HepG2 (cell line): ENCODE results near the gene ATXN2. TPM values are rescaled to one million over a fixed set of nuclear protein-coding genes. Genes with fewer than 3 reads are reported as not detected.

Experiments used
- AHR ChIP-seq: IDR thresholded peaks from 2 replicates; pipeline ENCODE4 v1.6.1; 2018; ENCODE audit warnings: missing genetic modification reagents, missing compliant biosample characterization
- GFI1 ChIP-seq: sonication (generic); formaldehyde crosslinking; IDR thresholded peaks from 2 replicates; pipeline ENCODE4 v1.5.0; 2020; ENCODE audit warnings: missing genetic modification reagents, mild to moderate bottlenecking, borderline replicate concordance
- HMGA1 ChIP-seq: sonication (generic); formaldehyde crosslinking; conservative IDR thresholded peaks from 2 replicates; pipeline ENCODE4 v1.4.0; 2020; ENCODE audit warnings: missing genetic modification reagents
- KDM5B ChIP-seq: sonication (generic); formaldehyde crosslinking; IDR thresholded peaks from 2 replicates; pipeline ENCODE4 v1.4.0; 2020; ENCODE audit warnings: missing genetic modification reagents, mild to moderate bottlenecking, borderline replicate concordance
- MIXL1 ChIP-seq: IDR thresholded peaks from 2 replicates; pipeline ENCODE4 v1.6.1; 2016
- TGIF2 ChIP-seq: IDR thresholded peaks from 2 replicates; pipeline ENCODE4 v1.6.1; 2016; ENCODE audit warnings: control low read depth, missing compliant biosample characterization
- TRAFD1 ChIP-seq: sonication (generic); formaldehyde crosslinking; IDR thresholded peaks from 2 replicates; pipeline ENCODE4 v1.5.1; 2020; ENCODE audit warnings: missing genetic modification reagents, mild to moderate bottlenecking, borderline replicate concordance
- U2AF2 ChIP-seq: fragments of 200-400 bp; formaldehyde crosslinking; IDR thresholded peaks from 2 replicates; pipeline ENCODE4 v1.6.1; 2017; ENCODE audit warnings: low read depth, mild to moderate bottlenecking, low read length
- UBTF ChIP-seq: sonication (generic); formaldehyde crosslinking; IDR thresholded peaks from 2 replicates; pipeline ENCODE4 v1.4.0; 2020; ENCODE audit warnings: mild to moderate bottlenecking, missing genetic modification reagents
- USF2 ChIP-seq, 2 experiments: sonication (generic) in 1 of 2; formaldehyde crosslinking in 1 of 2; IDR thresholded peaks; 2 replicates each; pipeline versions ENCODE4 v1.5.1 to v1.6.1; 2011 to 2020; ENCODE audit warnings: borderline replicate concordance in 1 of 2, low read depth in 1 of 2, low read length in 1 of 2, mild to moderate bottlenecking in 1 of 2, missing genetic modification reagents in 1 of 2, moderate library complexity in 1 of 2
- ZNF496 ChIP-seq: sonication (generic); formaldehyde crosslinking; IDR thresholded peaks from 2 replicates; pipeline ENCODE4 v1.8.1; 2023; ENCODE audit warnings: mild to moderate bottlenecking, moderate library complexity, missing genetic modification reagents; ENCODE audit not compliant: insufficient replicate concordance
- ZNF878 ChIP-seq: sonication (generic); formaldehyde crosslinking; IDR thresholded peaks from 2 replicates; pipeline ENCODE4 v1.8.1; 2023; ENCODE audit warnings: mild to moderate bottlenecking, missing genetic modification reagents, moderate library complexity
- polyA plus RNA-seq, 8 experiments: library from polyadenylated mRNA; depleted of rRNA in 3 of 8; stranded (reverse) in 7 of 8; unstranded in 1 of 8; fragments of >200 nt; fragmentation: Illumina TruSeq in 4 of 8; extraction: Trizol in 4 of 8; gene quantifications; 2 replicates each; pipeline versions ENCODE4 v1.2.1 to v1.2.3, GENCODE V29; 2011 to 2016; ENCODE audit warnings: low read depth in 4 of 8, missing spikeins in 1 of 8, mixed read lengths in 1 of 8; ENCODE audit not compliant: insufficient read depth in 1 of 8
- total RNA-seq, 5 experiments: library from RNA; depleted of rRNA; stranded (reverse); fragments of >200 nt; fragmentation: Illumina TruSeq; extraction: Trizol; gene quantifications; 2 replicates each; pipeline ENCODE4 v1.2.3, GENCODE V29; 2016; ENCODE audit warnings: low read depth in 1 of 5
- TF ChIP-seq, protein P1 (sequence below): sonication (generic); formaldehyde crosslinking; IDR thresholded peaks from 2 replicates; pipeline ENCODE4 v1.4.0; 2020; ENCODE audit warnings: missing genetic modification reagents, borderline replicate concordance
- TF ChIP-seq, protein P2 (sequence below): sonication (generic); formaldehyde crosslinking; IDR thresholded peaks from 2 replicates; pipeline ENCODE4 v1.4.0; 2020; ENCODE audit warnings: mild to moderate bottlenecking, missing genetic modification reagents
- TF ChIP-seq, protein P3 (sequence below): sonication (generic); formaldehyde crosslinking; IDR thresholded peaks from 2 replicates; pipeline ENCODE4 v1.5.1; 2020; ENCODE audit warnings: missing genetic modification reagents, mild to moderate bottlenecking, borderline replicate concordance

ATXN2 gene
- total and polyA plus RNA-seq, 2 of the 13 experiments (the other 11 are each of a cell fraction or from before 2014, with no cell fraction given), result 18.1 to 27.1 TPM

GRCh38 chr12:111599453-111600204 lies 514 bp upstream of the ATXN2 start (continued):
- TF ChIP-seq, protein P1, sequence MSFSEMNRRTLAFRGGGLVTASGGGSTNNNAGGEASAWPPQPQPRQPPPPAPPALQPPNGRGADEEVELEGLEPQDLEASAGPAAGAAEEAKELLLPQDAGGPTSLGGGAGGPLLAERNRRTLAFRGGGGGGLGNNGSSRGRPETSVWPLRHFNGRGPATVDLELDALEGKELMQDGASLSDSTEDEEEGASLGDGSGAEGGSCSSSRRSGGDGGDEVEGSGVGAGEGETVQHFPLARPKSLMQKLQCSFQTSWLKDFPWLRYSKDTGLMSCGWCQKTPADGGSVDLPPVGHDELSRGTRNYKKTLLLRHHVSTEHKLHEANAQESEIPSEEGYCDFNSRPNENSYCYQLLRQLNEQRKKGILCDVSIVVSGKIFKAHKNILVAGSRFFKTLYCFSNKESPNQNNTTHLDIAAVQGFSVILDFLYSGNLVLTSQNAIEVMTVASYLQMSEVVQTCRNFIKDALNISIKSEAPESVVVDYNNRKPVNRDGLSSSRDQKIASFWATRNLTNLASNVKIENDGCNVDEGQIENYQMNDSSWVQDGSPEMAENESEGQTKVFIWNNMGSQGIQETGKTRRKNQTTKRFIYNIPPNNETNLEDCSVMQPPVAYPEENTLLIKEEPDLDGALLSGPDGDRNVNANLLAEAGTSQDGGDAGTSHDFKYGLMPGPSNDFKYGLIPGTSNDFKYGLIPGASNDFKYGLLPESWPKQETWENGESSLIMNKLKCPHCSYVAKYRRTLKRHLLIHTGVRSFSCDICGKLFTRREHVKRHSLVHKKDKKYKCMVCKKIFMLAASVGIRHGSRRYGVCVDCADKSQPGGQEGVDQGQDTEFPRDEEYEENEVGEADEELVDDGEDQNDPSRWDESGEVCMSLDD (CRISPR knock-in tag), result peak; percentile 26; the same call in 1 of the 2 replicates
- TF ChIP-seq TRAFD1 (CRISPR knock-in tag), result no peak
- no peak for TF ChIP-seq MIXL1 (CRISPR knock-in tag)
- TF ChIP-seq, protein P2, sequence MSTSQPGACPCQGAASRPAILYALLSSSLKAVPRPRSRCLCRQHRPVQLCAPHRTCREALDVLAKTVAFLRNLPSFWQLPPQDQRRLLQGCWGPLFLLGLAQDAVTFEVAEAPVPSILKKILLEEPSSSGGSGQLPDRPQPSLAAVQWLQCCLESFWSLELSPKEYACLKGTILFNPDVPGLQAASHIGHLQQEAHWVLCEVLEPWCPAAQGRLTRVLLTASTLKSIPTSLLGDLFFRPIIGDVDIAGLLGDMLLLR (CRISPR knock-in tag), result no peak
- TF ChIP-seq GFI1 (CRISPR knock-in tag), result peak; percentile 30; the same call in 1 of the 2 replicates
- peak; percentile 68; the same call in 1 of the 2 replicates for TF ChIP-seq KDM5B (CRISPR knock-in tag)
- TF ChIP-seq HMGA1 (CRISPR knock-in tag), result no peak
- peak; percentile 84 for TF ChIP-seq TGIF2 (CRISPR knock-in tag)
- TF ChIP-seq, protein P3, sequence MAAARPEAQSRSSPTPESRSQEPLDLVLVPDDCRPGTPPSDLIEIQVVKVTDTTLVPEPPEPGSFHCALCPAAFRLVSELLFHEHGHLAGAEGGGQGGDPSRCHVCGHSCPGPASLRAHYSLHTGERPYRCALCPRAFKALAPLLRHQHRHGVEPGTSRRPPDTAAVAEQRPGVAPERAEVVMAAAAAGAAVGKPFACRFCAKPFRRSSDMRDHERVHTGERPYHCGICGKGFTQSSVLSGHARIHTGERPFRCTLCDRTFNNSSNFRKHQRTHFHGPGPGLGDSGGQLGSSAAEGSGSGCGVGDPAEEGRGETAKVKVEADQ (CRISPR knock-in tag), result no peak
- 0 out of 2 replicates have a peak, but pooled peaks have one; percentile 42 for TF ChIP-seq ZNF878 (CRISPR knock-in tag)
- TF ChIP-seq AHR (CRISPR knock-in tag), result peak; percentile 24; the same call in 1 of the 2 replicates
- TF ChIP-seq ZNF496 (CRISPR knock-in tag), result no peak
- TF ChIP-seq USF2 (IDR thresholded peaks at IDR 0.05; ENCODE audit: low read depth, low read length), result peak; percentile 66
- TF ChIP-seq USF2 (CRISPR knock-in tag; IDR thresholded peaks at IDR 0.05; ENCODE audit: borderline replicate concordance), result peak; percentile 76; the same call in 1 of the 2 replicates
- 0 out of 2 replicates have a peak, but pooled peaks have one; percentile 13 for TF ChIP-seq U2AF2
- TF ChIP-seq UBTF (CRISPR knock-in tag), result peak; percentile 95
